PC-9 (cell line): Measurements from ENCODE around the gene PHOX2B. TPM values are rescaled to one million over a fixed set of nuclear protein-coding genes. Genes with fewer than 3 reads are reported as not detected.

ENCODE experiments used
- BruUV-seq: library from RNA; stranded (reverse); fragments of 400-500 nt; replicated peaks from 2 replicates; lab custom pipeline; 2021; lab: Mats Ljungman, UMichigan
- CTCF ChIA-PET: fragments of 300-600 bp; sonication (Branson Sonifier 250); formaldehyde crosslinking; loops from one replicate; lab custom pipeline; 2022; ENCODE audit warnings: antibody characterized with exemption; lab: Charles Lee
- POLR2A ChIA-PET: fragments of 300-600 bp; sonication (Branson Sonifier 250); formaldehyde crosslinking; loops from one replicate; lab custom pipeline; 2022; ENCODE audit warnings: antibody characterized with exemption; ENCODE audit not compliant: unreplicated experiment; lab: Charles Lee
- DNase-seq, 2 experiments: peaks; one replicate each; pipeline versions ENCODE4 v3.0.0 to v3.0.0-alpha.2; 2015 to 2022; ENCODE audit warnings: mixed read lengths in 1 of 2
- H2AFZ ChIP-seq: fragments of 200-600 bp; sonication (generic); 2 replicates; pipeline ENCODE4 v1.8.1; 2017; ENCODE audit warnings: antibody characterized with exemption
- H3F3A ChIP-seq: fragments of 200-600 bp; sonication (generic); 2 replicates; pipeline ENCODE4 v1.8.1; 2017; ENCODE audit warnings: antibody characterized with exemption, mild to moderate bottlenecking, low read depth; ENCODE audit not compliant: insufficient read depth
- H3K27ac ChIP-seq: fragments of 200-600 bp; sonication (generic); 2 replicates; pipeline ENCODE4 v1.6.1; 2016; ENCODE audit warnings: mixed run types
- H3K27me3 ChIP-seq: fragments of 200-600 bp; sonication (generic); 2 replicates; pipeline ENCODE4 v1.6.1; 2016; ENCODE audit warnings: low read depth, mixed run types; ENCODE audit not compliant: insufficient read depth
- H3K36me3 ChIP-seq: fragments of 200-600 bp; sonication (generic); 2 replicates; pipeline ENCODE4 v1.6.1; 2016; ENCODE audit warnings: low read depth, mixed run types
- H3K4me1 ChIP-seq: fragments of 200-600 bp; sonication (generic); replicated peaks from 2 replicates; pipeline ENCODE4 v1.6.1; 2016; ENCODE audit warnings: mixed run types; ENCODE audit not compliant: insufficient read depth
- H3K4me2 ChIP-seq: fragments of 200-600 bp; sonication (generic); 2 replicates; pipeline ENCODE4 v1.6.1; 2017; ENCODE audit warnings: mixed run types
- H3K4me3 ChIP-seq: fragments of 200-600 bp; sonication (generic); 2 replicates; pipeline ENCODE4 v1.6.1; 2016; ENCODE audit warnings: mixed run types
- H3K79me2 ChIP-seq: fragments of 200-600 bp; sonication (generic); 2 replicates; pipeline ENCODE4 v1.6.1; 2017; ENCODE audit warnings: low read depth, mixed run types
- H3K9me2 ChIP-seq: fragments of 200-600 bp; sonication (generic); 2 replicates; pipeline ENCODE4 v1.8.1; 2017; ENCODE audit warnings: mild to moderate bottlenecking; ENCODE audit not compliant: insufficient read depth
- H3K9me3 ChIP-seq: fragments of 200-600 bp; sonication (generic); 2 replicates; pipeline ENCODE4 v1.8.1; 2016; ENCODE audit warnings: low read depth; ENCODE audit not compliant: insufficient read depth
- H4K20me1 ChIP-seq: fragments of 200-600 bp; sonication (generic); 2 replicates; pipeline ENCODE4 v1.8.1; 2017; ENCODE audit not compliant: insufficient read depth
- CTCF ChIP-seq: fragments of 200-600 bp; sonication (generic); conservative IDR thresholded peaks from 2 replicates; pipeline ENCODE4 v1.6.1; 2017; ENCODE audit warnings: mixed run types, antibody characterized with exemption, mild to moderate bottlenecking, moderate library complexity
- EZH2 ChIP-seq: fragments of 200-600 bp; sonication (generic); IDR thresholded peaks from 2 replicates; pipeline ENCODE4 v1.8.0; 2017; ENCODE audit warnings: antibody characterized with exemption, low read depth
- intact Hi-C: fragments of 100-400 bp; cut with micrococcal nuclease; formaldehyde crosslinking; loops from one replicate; pipeline ENCODE4 v1.10.0; 2022; ENCODE audit not compliant: unreplicated experiment
- total RNA-seq: library from RNA; stranded (reverse); gene quantifications from 2 replicates; pipeline ENCODE4 v1.2.3, GENCODE V29; 2021

The PHOX2B gene
- total RNA-seq, 1 experiment from 2014 or later: not detected

- no peaks in the 10 kb centered on the region for H4K20me1 ChIP-seq
- no peak overlapping the region for H2AFZ ChIP-seq
- no peak overlapping the region for H3K4me2 ChIP-seq
- no peaks in the 10 kb centered on the region for H3F3A ChIP-seq
- ChIA-PET POLR2A (interaction anchor here (0.6 kb wide), 1 partner anchor 87 kb away, joined by 3 read pairs; no protein-coding TSS in a partner anchor), CTCF (interaction anchor here (0.6 kb wide), 1 partner anchor 33 kb away, joined by 3 read pairs; no protein-coding TSS in a partner anchor)
- no peaks in the 10 kb centered on the region for H3K4me1 ChIP-seq
- BruUV-seq: no TSS peak
- no peak for TF ChIP-seq EZH2
- no peak for TF ChIP-seq CTCF
- H3K79me2 ChIP-seq: no peaks in the 10 kb centered on the region
- H3K27me3 ChIP-seq: peaks cover 18% of the 10 kb centered on the region; the same call in 1 of the 2 replicates
- H3K9me2 ChIP-seq: no peaks in the 10 kb centered on the region
- H3K36me3 ChIP-seq: no peaks in the 10 kb centered on the region
- intact Hi-C loops: no loop called here
- H3K9me3 ChIP-seq: peaks cover 12% of the 10 kb centered on the region; the same call in 1 of the 2 replicates
- DNase-seq: no peak
- H3K27ac ChIP-seq: no peak overlapping the region
- H3K4me3 ChIP-seq: no peak overlapping the region
Observed at GRCh38 chr4:41727861-41728572, 20.5 kb downstream of the PHOX2B start.

- TF ChIP-seq CTCF: peak; percentile 24; the same call in 1 of the 2 replicates
- no peak for TF ChIP-seq EZH2
- Histone ChIP-seq H3K9me2 (no peaks in the 10 kb centered on the region), H3F3A (no peaks in the 10 kb centered on the region), H3K4me2 (no peak overlapping the region), H2AFZ (no peak overlapping the region), H3K9me3 (peaks cover 12% of the 10 kb centered on the region; the same call in 1 of the 2 replicates), H4K20me1 (no peaks in the 10 kb centered on the region), H3K36me3 (no peaks in the 10 kb centered on the region), H3K27me3 (peaks cover 6% of the 10 kb centered on the region; the same call in 1 of the 2 replicates), H3K79me2 (no peaks in the 10 kb centered on the region), H3K4me1 (no peaks in the 10 kb centered on the region), H3K27ac (no peak overlapping the region), H3K4me3 (no peak overlapping the region)
- DNase-seq: no peak
- intact Hi-C loops: no loop called here
- no TSS peak for BruUV-seq
- ChIA-PET POLR2A (no interaction called here), CTCF (no interaction called here)
Observed at GRCh38 chr4:41725254-41725653, 23.3 kb downstream of the PHOX2B start.

GRCh38 chr4:41723286-41723685 lies 25.2 kb downstream of the PHOX2B start:
- H3K27ac ChIP-seq: no peak overlapping the region
- POLR2A ChIA-PET: no interaction called here
- no peak for DNase-seq
- no peak overlapping the region for H3K4me3 ChIP-seq
- no peaks in the 10 kb centered on the region for H3K9me2 ChIP-seq
- no peaks in the 10 kb centered on the region for H3K27me3 ChIP-seq
- H3K4me2 ChIP-seq: no peak overlapping the region
- H3K79me2 ChIP-seq: no peaks in the 10 kb centered on the region
- H3K4me1 ChIP-seq: peaks cover 10% of the 10 kb centered on the region
- H2AFZ ChIP-seq: no peak overlapping the region
- peaks cover 7% of the 10 kb centered on the region; the same call in 1 of the 2 replicates for H3F3A ChIP-seq
- no peaks in the 10 kb centered on the region for H3K36me3 ChIP-seq
- intact Hi-C loops: no loop called here
- peaks cover 13% of the 10 kb centered on the region; the same call in 1 of the 2 replicates for H3K9me3 ChIP-seq
- no TSS peak for BruUV-seq
- CTCF ChIA-PET: no interaction called here
- no peaks in the 10 kb centered on the region for H4K20me1 ChIP-seq
- TF ChIP-seq CTCF (no peak), EZH2 (no peak)
